GM12864 (cell line): ENCODE data around the gene GSE1.

ENCODE experiments used
- DNase-seq: peaks from one replicate; pipeline ENCODE4 v3.0.0-alpha.2; 2011; ENCODE audit warnings: low read depth
- H3K4me3 ChIP-seq: 2 replicates; pipeline ENCODE4 v1.5.1; 2011; ENCODE audit warnings: mild to moderate bottlenecking, low read depth, low read length, control low read depth
- CTCF ChIP-seq: IDR thresholded peaks from 2 replicates; pipeline ENCODE4 v1.5.1; 2011; ENCODE audit warnings: low read depth, mild to moderate bottlenecking, moderate library complexity, low read length, control low read depth, inconsistent platforms; ENCODE audit errors: missing control alignments

The GSE1 gene

GRCh38 chr16:85659336-85659735 lies 46.2 kb downstream of the GSE1 start:
- TF ChIP-seq CTCF = no peak
- H3K4me3 ChIP-seq = no peak overlapping the region
- DNase-seq = no peak

GRCh38 chr16:85659805-85660511 lies 46.8 kb downstream of the GSE1 start:
- no peak overlapping the region for H3K4me3 ChIP-seq
- DNase-seq = no peak
- peak; percentile 95 for TF ChIP-seq CTCF

- no peak overlapping the region for H3K4me3 ChIP-seq
- DNase-seq = no peak
- TF ChIP-seq CTCF = no peak
Measured at GRCh38 chr16:85660843-85661739, 48.0 kb downstream of the GSE1 start.

GRCh38 chr16:85661740-85662481 lies 48.8 kb downstream of the GSE1 start:
- H3K4me3 ChIP-seq = no peak overlapping the region
- TF ChIP-seq CTCF = no peak
- no peak for DNase-seq

- no peak for DNase-seq
- TF ChIP-seq CTCF = no peak
- no peak overlapping the region for H3K4me3 ChIP-seq
Measured at GRCh38 chr16:85662482-85662812, 49.3 kb downstream of the GSE1 start.

GRCh38 chr16:85662976-85663830 lies 50.1 kb downstream of the GSE1 start:
- H3K4me3 ChIP-seq = no peak overlapping the region
- no peak for TF ChIP-seq CTCF
- DNase-seq = no peak
